ENCODE results near the gene NINL.

Gene NINL

GRCh38 chr20:25461281-25461650 is 124.1 kb downstream of the NINL start:
- H3K27me3 ChIP-seq (ENCODE audit: insufficient read depth, low read length): no peaks in the 10 kb centered on the region
- H3K4me1 ChIP-seq (ENCODE audit: insufficient read depth, low read length): no peaks in the 10 kb centered on the region
- no peak overlapping the region for H2AFZ ChIP-seq (ENCODE audit: low read depth, low read length)
- H3K36me3 ChIP-seq (ENCODE audit: insufficient read depth, low read length): peaks cover 80% of the 10 kb centered on the region
- H3K9me3 ChIP-seq (ENCODE audit: low read length): no peaks in the 10 kb centered on the region
- no peak overlapping the region for H3K4me3 ChIP-seq (ENCODE audit: low read length)

DNA sequence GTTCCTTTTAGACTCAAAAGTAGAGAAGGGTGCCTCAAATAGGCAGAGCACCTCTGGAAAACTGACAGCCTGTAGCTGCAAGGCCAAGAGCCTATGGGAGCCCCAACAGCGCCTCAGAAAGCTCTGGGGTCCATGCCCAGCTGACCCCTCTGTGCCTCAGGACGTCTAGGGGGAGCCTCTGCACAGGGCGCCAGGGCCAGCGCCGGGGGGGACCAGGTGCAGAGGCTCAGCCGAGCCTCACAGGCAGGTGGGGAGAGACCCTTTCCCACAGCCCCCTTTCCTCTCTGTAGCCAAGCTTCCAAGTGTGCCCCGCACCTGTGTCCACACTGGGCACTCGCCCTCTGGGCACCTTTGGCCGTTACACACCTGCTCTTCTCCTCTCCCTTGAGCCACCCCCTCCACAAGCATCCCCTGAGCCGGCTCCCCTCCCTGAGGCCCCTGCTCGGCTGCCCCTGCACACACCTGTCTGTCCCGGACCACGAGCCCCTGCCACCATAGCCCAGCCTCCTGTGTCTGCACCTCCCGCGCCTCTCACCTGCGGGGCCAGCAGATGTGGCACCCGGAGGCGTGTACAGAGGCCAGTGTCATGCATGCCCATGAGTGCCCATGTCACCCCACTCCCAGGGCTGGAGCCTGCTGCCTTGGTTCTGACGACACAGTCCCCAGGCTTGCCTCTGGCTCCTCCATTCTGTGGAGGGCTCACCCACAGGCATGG is 124.6 kb downstream of the NINL start:
- Histone ChIP-seq H2AFZ (ENCODE audit: low read depth, low read length) (no peak overlapping the region), H3K4me3 (ENCODE audit: low read length) (no peak overlapping the region), H3K9me3 (ENCODE audit: low read length) (no peaks in the 10 kb centered on the region), H3K27me3 (ENCODE audit: insufficient read depth, low read length) (no peaks in the 10 kb centered on the region), H3K4me1 (ENCODE audit: insufficient read depth, low read length) (no peaks in the 10 kb centered on the region), H3K36me3 (ENCODE audit: insufficient read depth, low read length) (peaks cover 79% of the 10 kb centered on the region)

- Histone ChIP-seq H3K36me3 (ENCODE audit: insufficient read depth, low read length) (peaks cover 78% of the 10 kb centered on the region), H2AFZ (ENCODE audit: low read depth, low read length) (no peak overlapping the region), H3K9me3 (ENCODE audit: low read length) (no peaks in the 10 kb centered on the region), H3K27me3 (ENCODE audit: insufficient read depth, low read length) (no peaks in the 10 kb centered on the region), H3K4me1 (ENCODE audit: insufficient read depth, low read length) (no peaks in the 10 kb centered on the region), H3K4me3 (ENCODE audit: low read length) (no peak overlapping the region)
Measured at GRCh38 chr20:25459916-25460535, 125.3 kb downstream of the NINL start.

DNA sequence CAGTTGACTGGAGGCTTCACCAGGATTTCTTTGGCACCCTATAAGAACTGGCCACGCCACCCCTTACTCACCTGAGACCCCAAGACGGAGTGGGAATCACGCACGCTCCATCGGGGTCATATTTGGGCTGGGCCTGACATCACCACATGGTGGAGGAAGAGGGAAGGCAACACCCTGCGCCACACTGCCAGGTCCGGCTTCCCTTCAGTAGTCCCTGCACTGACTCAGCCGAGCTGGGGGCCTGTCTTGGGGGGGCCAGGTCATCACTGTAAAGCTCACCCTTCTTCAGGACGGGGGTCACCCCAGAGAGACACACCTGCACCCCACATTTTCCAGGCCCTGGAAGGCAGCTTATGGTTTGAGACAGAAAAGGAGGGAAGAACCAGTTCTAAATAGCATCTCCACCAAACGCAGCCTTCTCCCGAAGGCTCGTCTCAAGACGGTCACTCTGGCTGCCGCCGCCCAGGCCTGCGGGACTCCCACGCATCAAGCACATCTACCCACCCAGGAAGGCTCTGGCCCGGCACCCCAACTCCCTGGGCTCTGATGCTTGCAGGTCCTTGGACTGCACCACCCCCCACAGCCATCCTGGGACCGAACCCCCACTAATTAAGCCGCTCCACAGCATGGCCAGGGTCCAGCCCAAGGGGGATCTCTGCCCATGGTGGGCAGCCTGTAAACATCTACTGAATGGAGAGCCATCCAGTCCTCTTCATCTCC is 126.1 kb downstream of the NINL start:
- Histone ChIP-seq H3K27me3 (ENCODE audit: insufficient read depth, low read length) (no peaks in the 10 kb centered on the region), H3K4me3 (ENCODE audit: low read length) (no peak overlapping the region), H3K9me3 (ENCODE audit: low read length) (no peaks in the 10 kb centered on the region), H3K4me1 (ENCODE audit: insufficient read depth, low read length) (no peaks in the 10 kb centered on the region), H3K36me3 (ENCODE audit: insufficient read depth, low read length) (peaks cover 78% of the 10 kb centered on the region), H2AFZ (ENCODE audit: low read depth, low read length) (no peak overlapping the region)

GRCh38 chr20:25457886-25458680 is 127.2 kb downstream of the NINL start:
- peaks cover 78% of the 10 kb centered on the region for H3K36me3 ChIP-seq (ENCODE audit: insufficient read depth, low read length)

DNA sequence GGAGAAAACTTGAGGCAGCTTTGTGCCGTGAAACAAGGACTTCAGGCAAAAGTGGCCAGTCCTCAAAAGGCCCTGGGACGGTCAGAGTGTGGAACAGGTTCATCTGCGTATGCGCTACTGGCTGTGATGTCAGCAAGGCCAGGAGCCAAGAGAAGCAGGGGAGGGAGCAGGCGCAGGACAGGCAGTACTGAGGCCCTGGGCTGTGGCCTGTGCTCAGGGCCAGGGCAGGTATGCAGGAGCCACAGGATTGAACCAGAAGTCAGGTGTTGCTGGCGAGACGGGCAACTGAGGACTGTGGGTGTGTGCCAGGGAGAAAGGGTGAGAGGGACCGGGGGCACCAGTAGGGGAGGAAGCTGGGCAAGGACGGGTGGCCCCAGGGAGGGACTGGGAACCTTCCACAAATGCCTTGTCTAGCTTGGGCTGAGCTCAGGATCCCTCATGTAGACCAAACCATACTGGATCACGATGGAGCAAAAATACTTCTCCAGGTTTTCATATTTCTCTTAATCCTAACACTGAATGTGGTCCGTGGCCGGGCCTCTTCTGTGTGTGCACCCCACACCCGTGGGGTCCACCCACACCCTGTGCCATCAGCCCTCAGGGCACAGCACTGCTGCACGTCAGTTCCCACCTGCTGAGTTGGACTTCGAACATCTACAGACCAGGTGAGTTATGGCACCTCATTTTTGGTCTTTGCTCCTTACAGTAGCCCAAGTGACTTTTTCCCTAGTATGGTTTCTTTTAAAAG is 131.0 kb downstream of the NINL start:
- no peaks in the 10 kb centered on the region for H3K9me3 ChIP-seq (ENCODE audit: low read length)
- no peak overlapping the region for H3K4me3 ChIP-seq (ENCODE audit: low read length)
- H2AFZ ChIP-seq (ENCODE audit: low read depth, low read length): no peak overlapping the region
- H3K36me3 ChIP-seq (ENCODE audit: insufficient read depth, low read length): peaks cover 60% of the 10 kb centered on the region
- no peaks in the 10 kb centered on the region for H3K4me1 ChIP-seq (ENCODE audit: insufficient read depth, low read length)
- no peaks in the 10 kb centered on the region for H3K27me3 ChIP-seq (ENCODE audit: insufficient read depth, low read length)

More at GRCh38 chr20:25457886-25458680, 127.2 kb downstream of the NINL start:
- no peaks in the 10 kb centered on the region for H3K4me1 ChIP-seq (ENCODE audit: insufficient read depth, low read length)
- H3K4me3 ChIP-seq (ENCODE audit: low read length): no peak overlapping the region
- no peaks in the 10 kb centered on the region for H3K27me3 ChIP-seq (ENCODE audit: insufficient read depth, low read length)
- H3K9me3 ChIP-seq (ENCODE audit: low read length): no peaks in the 10 kb centered on the region
- H2AFZ ChIP-seq (ENCODE audit: low read depth, low read length): no peak overlapping the region

- Histone ChIP-seq H3K9me3 (ENCODE audit: low read length) (no peaks in the 10 kb centered on the region), H2AFZ (ENCODE audit: low read depth, low read length) (no peak overlapping the region), H3K4me1 (ENCODE audit: insufficient read depth, low read length) (no peaks in the 10 kb centered on the region), H3K36me3 (ENCODE audit: insufficient read depth, low read length) (peaks cover 57% of the 10 kb centered on the region), H3K4me3 (ENCODE audit: low read length) (no peak overlapping the region), H3K27me3 (ENCODE audit: insufficient read depth, low read length) (no peaks in the 10 kb centered on the region)
Measured at GRCh38 chr20:25453035-25453810, 132.1 kb downstream of the NINL start.

DNA sequence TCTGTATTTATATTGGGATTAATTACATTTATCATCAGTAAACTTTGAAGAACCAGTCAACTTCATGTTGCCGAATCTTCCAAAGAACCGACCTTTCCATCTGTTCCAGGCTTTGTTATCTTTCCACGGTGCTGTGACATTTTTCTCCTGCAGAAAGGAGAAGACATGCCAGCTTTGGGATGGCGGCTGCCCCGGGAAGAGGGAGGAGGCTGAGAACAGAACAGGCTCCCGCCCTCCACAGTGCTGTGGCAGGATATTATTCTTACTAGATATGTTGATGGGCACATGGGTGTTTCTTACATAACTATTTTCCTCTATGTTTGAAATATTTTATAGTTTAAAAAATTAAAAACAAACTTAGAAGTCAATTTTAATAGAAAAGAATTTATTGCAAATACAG is 133.0 kb downstream of the NINL start:
- Histone ChIP-seq H2AFZ (ENCODE audit: low read depth, low read length) (no peak overlapping the region), H3K4me3 (ENCODE audit: low read length) (no peak overlapping the region), H3K27me3 (ENCODE audit: insufficient read depth, low read length) (no peaks in the 10 kb centered on the region), H3K4me1 (ENCODE audit: insufficient read depth, low read length) (no peaks in the 10 kb centered on the region), H3K36me3 (ENCODE audit: insufficient read depth, low read length) (peaks cover 56% of the 10 kb centered on the region), H3K9me3 (ENCODE audit: low read length) (peaks cover 3% of the 10 kb centered on the region)

- H3K36me3 ChIP-seq (ENCODE audit: insufficient read depth, low read length): peaks cover 58% of the 10 kb centered on the region
- peaks cover 3% of the 10 kb centered on the region for H3K9me3 ChIP-seq (ENCODE audit: low read length)
- no peaks in the 10 kb centered on the region for H3K4me1 ChIP-seq (ENCODE audit: insufficient read depth, low read length)
- H2AFZ ChIP-seq (ENCODE audit: low read depth, low read length): no peak overlapping the region
- H3K4me3 ChIP-seq (ENCODE audit: low read length): no peak overlapping the region
- no peaks in the 10 kb centered on the region for H3K27me3 ChIP-seq (ENCODE audit: insufficient read depth, low read length)
Measured at GRCh38 chr20:25447671-25448070, 137.7 kb downstream of the NINL start.

GRCh38 chr20:25444556-25444955 is 140.8 kb downstream of the NINL start:
- Histone ChIP-seq H3K4me3 (ENCODE audit: low read length) (no peak overlapping the region), H3K4me1 (ENCODE audit: insufficient read depth, low read length) (no peaks in the 10 kb centered on the region), H3K36me3 (ENCODE audit: insufficient read depth, low read length) (peaks cover 59% of the 10 kb centered on the region), H3K27me3 (ENCODE audit: insufficient read depth, low read length) (no peaks in the 10 kb centered on the region), H2AFZ (ENCODE audit: low read depth, low read length) (no peak overlapping the region), H3K9me3 (ENCODE audit: low read length) (peaks cover 3% of the 10 kb centered on the region)

GRCh38 chr20:25439328-25439727 is 146.0 kb downstream of the NINL start:
- no peaks in the 10 kb centered on the region for H3K9me3 ChIP-seq (ENCODE audit: low read length)
- H3K4me3 ChIP-seq (ENCODE audit: low read length): no peak overlapping the region
- H2AFZ ChIP-seq (ENCODE audit: low read depth, low read length): no peak overlapping the region
- H3K4me1 ChIP-seq (ENCODE audit: insufficient read depth, low read length): peaks cover 5% of the 10 kb centered on the region
- peaks cover 51% of the 10 kb centered on the region for H3K36me3 ChIP-seq (ENCODE audit: insufficient read depth, low read length)
- H3K27me3 ChIP-seq (ENCODE audit: insufficient read depth, low read length): no peaks in the 10 kb centered on the region

DNA sequence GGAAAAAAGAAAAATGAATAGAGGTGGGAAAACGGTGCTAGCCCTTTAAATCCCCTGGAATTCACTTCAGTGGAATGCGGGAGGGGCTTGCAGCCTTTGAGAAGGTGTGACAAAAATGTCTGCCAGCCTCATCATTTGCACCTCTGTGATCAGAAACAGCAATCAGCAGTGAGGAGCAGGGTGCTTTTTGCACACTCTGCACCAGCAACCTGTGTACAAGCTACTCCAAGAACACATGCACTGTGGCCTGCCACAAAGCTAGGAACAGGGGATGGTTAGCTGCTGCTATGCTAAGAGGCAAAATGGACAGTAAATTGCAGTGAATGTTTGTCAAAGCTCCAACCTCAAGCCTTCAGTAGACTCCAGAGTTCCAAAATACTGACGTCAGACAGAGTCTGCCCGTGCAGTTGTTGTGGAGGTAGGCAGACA is 148.2 kb downstream of the NINL start:
- Histone ChIP-seq H3K36me3 (ENCODE audit: insufficient read depth, low read length) (peaks cover 51% of the 10 kb centered on the region), H3K4me1 (ENCODE audit: insufficient read depth, low read length) (peaks cover 5% of the 10 kb centered on the region), H3K4me3 (ENCODE audit: low read length) (no peak overlapping the region), H3K9me3 (ENCODE audit: low read length) (no peaks in the 10 kb centered on the region), H3K27me3 (ENCODE audit: insufficient read depth, low read length) (no peaks in the 10 kb centered on the region), H2AFZ (ENCODE audit: low read depth, low read length) (no peak overlapping the region)

Data from neuron (in vitro differentiated cells).